ENCODE results near the gene LAMA5.

- TF ChIP-seq CTCF (conservative IDR thresholded peaks at IDR 0.05 in 1 of 2, IDR thresholded peaks at IDR 0.05 in 1 of 2; ENCODE audit: extremely low read depth in 1 of 2, insufficient read depth in 1 of 2, low read depth in 1 of 2, low read length in 2 of 2) (no peak), EZH2 (IDR thresholded peaks at IDR 0.05; ENCODE audit: borderline replicate concordance, low read length) (no peak)
Measured at GRCh38 chr20:62367633-62368391, 700 bp upstream of the LAMA5 start.

Data from mammary epithelial cell (primary cell).